ENCODE data around the gene HDHD3. TPM values are rescaled to one million over a fixed set of nuclear protein-coding genes. Genes with fewer than 3 reads are reported as not detected.
"Not testable (repeated sequence)": the region's sequence is repeated elsewhere in the genome, so short reads cannot be mapped to it uniquely, and the experiment has no call there.

HDHD3 gene
- total RNA-seq, 3 donors from 2014 or later, result 75.7 to 148 (median 115) TPM

DNA sequence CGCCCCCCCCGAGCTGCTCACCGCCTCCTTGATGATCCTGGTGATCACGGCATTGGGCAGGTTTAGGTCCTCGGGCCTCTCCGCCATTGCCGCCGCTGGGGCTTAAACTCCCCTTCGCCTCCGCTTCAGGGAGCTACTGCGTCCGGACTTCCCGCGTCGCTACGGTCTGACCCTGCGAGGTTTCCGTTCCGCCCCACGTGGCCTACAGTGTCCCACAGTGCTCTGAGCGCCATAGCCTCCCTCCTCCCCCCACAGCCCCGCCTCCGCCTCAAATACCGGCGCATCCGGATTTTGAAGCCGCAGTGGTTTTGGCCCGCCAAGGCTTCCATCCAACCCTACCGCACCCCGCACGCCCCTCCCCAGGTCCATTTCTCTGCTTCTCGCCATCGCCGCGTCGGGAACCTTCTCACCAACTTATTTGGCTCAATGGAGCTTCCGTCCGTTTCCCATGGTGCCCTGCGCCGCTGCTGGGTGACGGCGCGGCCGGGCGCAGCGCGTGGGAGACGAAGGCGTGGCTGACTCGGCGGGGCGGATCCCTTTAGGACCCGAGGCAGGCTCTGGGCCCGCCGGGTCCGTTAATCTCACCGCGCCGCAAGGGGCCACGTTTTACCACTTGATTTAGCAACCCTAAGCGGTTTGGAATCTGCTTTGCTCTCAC, 33.5 kb upstream of the HDHD3 start, which contains the start of the genes C9orf43 and POLE3:
TSS of gene C9orf43 (plus strand) at position 541 of the 658 bp plus-strand sequence. CDS start 2,747 bp downstream, outside the sequence.
TSS of gene POLE3 (minus strand) at position 469 of the 658 bp plus-strand sequence. CDS start at position 87, 382 bp downstream.
- Histone ChIP-seq H3K4me1 (ENCODE audit: low read depth) (peaks cover 15% of the 10 kb centered on the region), H3K36me3 (ENCODE audit: low read depth) (no peaks in the 10 kb centered on the region), H3K9me3 (no peaks in the 10 kb centered on the region), H3K4me3 (peak within 1 kb of the TSS; percentile 73)
- ATAC-seq (peak; percentile 98), DNase-seq (peak; percentile 96 to 97 (median 97))
- TF ChIP-seq, protein P1, sequence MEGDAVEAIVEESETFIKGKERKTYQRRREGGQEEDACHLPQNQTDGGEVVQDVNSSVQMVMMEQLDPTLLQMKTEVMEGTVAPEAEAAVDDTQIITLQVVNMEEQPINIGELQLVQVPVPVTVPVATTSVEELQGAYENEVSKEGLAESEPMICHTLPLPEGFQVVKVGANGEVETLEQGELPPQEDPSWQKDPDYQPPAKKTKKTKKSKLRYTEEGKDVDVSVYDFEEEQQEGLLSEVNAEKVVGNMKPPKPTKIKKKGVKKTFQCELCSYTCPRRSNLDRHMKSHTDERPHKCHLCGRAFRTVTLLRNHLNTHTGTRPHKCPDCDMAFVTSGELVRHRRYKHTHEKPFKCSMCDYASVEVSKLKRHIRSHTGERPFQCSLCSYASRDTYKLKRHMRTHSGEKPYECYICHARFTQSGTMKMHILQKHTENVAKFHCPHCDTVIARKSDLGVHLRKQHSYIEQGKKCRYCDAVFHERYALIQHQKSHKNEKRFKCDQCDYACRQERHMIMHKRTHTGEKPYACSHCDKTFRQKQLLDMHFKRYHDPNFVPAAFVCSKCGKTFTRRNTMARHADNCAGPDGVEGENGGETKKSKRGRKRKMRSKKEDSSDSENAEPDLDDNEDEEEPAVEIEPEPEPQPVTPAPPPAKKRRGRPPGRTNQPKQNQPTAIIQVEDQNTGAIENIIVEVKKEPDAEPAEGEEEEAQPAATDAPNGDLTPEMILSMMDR (IDR thresholded peaks at IDR 0.05), result no peak
- intact Hi-C loops (cut with DNase I, micrococcal nuclease), result loop anchor here in 1 of 2 donors (10.0 kb wide), 1 partner anchor 136 kb away; the partner anchor contains the start of genes CDC26 and PRPF4

DNA sequence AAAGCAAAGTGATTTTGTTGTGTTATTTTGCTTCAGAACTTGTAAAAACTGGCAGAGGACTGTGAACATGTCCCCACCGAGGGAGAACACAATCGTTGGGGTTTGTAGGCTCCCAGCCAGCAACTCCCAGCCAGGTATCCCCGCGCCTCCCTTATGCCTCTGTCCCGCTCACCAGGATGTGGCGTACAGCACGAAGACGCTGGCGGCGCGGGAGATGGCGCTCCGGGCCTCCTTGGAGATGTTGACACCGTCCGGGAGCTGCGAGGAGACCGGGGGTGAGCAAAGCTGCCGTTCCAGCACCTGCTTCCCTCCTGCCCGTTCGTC, 33.1 kb upstream of the HDHD3 start:
- H3K36me3 ChIP-seq (ENCODE audit: low read depth), result no peaks in the 10 kb centered on the region
- peak; percentile 15 for ATAC-seq
- H3K4me3 ChIP-seq, result peak overlapping the region; percentile 73
- peaks cover 15% of the 10 kb centered on the region for H3K4me1 ChIP-seq (ENCODE audit: low read depth)
- intact Hi-C loops (cut with DNase I, micrococcal nuclease), result loop anchor here (10.0 kb wide), 2 partner anchors 105 to 135 kb away; partner anchors contain the start of genes CDC26 (in 1 of the 2), PRPF4 (in 1 of the 2) and RNF183 (in 1 of the 2)
- no peak for DNase-seq
- TF ChIP-seq, protein P1 (IDR thresholded peaks at IDR 0.05), result no peak
- H3K9me3 ChIP-seq, result no peaks in the 10 kb centered on the region

DNA sequence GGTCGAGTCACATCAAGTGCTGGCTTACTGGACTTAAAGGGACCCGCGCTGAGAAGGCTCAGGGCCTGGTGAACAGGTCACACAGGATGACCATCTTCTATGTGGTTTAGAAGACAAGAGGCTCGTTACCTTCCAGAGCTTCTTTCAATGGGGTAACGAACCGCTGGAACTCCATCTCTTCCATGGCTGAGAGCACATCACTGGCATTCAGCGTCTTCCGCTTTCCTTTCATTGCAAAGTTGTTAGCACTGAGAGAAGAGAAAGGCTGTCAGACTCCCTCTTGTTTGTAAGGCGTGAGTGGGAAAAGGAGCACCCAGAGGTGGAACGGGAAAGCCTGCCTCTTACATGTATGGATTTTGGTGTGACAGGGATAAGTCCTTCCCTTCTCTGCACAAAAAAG, 32.7 kb upstream of the HDHD3 start:
- peak overlapping the region; percentile 73 for H3K4me3 ChIP-seq
- H3K4me1 ChIP-seq (ENCODE audit: low read depth), result peaks cover 15% of the 10 kb centered on the region
- ATAC-seq, result no peak
- no peaks in the 10 kb centered on the region for H3K36me3 ChIP-seq (ENCODE audit: low read depth)
- intact Hi-C loops (cut with DNase I, micrococcal nuclease), result loop anchor here in 1 of 2 donors (10.0 kb wide), 1 partner anchor 105 kb away; the partner anchor contains the start of gene RNF183
- no peak for DNase-seq
- no peaks in the 10 kb centered on the region for H3K9me3 ChIP-seq
- TF ChIP-seq, protein P1 (IDR thresholded peaks at IDR 0.05), result no peak

DNA sequence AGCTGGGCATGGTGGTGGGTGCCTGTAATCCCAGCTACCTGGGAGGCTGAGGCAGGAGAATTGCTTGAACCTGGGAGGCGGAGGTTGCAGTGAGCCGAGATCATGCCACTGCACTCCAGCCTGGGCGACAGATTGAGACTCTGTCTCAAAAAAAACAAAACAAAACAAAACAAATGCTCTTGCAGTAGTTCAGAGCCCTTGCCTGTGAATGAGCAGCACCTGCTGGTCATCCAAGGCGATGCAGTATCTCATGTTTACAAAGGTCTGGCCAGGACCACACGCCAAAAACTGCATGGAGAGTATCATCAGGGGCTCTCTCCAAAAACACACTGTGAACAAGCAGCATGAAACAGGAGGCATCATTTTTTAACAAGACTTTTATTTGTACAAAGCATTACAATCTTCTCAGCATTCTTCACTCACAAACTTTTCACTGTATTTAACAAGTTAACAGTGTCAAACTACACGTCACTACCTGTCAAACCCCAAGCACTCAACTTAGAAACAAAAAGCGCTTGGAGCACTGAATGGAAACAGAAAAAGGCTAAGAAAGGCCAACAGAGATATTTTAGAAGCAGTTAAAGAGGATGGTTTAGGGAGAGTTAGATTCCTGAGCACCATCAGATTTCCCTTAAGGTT, 30.2 kb upstream of the HDHD3 start:
- peaks cover 15% of the 10 kb centered on the region for H3K4me1 ChIP-seq (ENCODE audit: low read depth)
- peak; percentile 19 for ATAC-seq
- H3K9me3 ChIP-seq; H3K36me3 ChIP-seq (ENCODE audit: low read depth); H3K4me3 ChIP-seq: not testable (repeated sequence)
- intact Hi-C loops (cut with DNase I, micrococcal nuclease), result loop anchor here (2.0 to 10.0 kb wide), 2 partner anchors 68 to 102 kb away; partner anchors contain the start of gene RNF183 (in 1 of the 2)
- peak in 2 of 3 donors; percentile 70 to 84 for DNase-seq
- TF ChIP-seq, protein P1 (IDR thresholded peaks at IDR 0.05), result peak; percentile 64

DNA sequence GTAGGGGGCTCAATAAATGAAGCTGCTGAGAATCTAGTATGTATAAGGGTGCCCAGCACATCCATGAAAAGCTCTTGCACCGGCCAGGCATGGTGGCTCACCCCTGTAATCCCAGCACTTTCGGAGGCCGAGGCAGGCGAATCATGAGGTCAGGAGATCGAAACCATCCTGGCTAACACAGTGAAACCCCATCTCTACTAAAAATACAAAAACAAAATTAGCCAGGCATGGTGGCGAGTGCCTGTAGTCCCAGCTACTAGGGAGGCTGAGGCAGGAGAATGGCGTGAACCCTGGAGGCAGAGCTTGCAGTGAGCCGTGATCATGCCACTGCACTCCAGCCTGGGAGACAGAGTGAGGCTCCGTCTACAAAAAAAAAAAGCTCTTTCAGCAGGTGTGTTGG, 29.6 kb upstream of the HDHD3 start:
- intact Hi-C loops (cut with DNase I, micrococcal nuclease), result loop anchor here (2.0 to 10.0 kb wide), 2 partner anchors 68 to 102 kb away; partner anchors contain the start of gene RNF183 (in 1 of the 2)
- not testable (repeated sequence) for H3K4me3 ChIP-seq; H3K36me3 ChIP-seq (ENCODE audit: low read depth); H3K9me3 ChIP-seq; DNase-seq; ATAC-seq
- H3K4me1 ChIP-seq (ENCODE audit: low read depth), result peaks cover 15% of the 10 kb centered on the region

DNA sequence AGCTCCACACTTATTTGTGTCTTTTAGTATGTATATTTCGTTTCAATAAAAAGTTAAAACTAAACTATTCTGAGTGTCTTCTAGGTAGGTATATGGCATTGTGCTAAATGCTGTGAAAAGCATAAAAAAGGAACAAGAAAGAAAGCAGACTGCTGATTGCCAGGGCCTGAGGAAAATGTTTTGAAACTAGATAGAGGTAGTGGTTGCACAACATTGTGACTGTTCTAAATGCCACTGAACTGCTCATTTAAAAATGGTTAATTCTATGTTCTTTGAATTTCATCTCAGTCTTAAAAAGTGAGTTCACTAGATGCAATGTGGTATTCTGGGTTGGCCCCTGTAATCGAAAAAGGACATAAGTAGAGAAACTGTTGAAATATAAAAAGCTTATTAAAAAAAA, 26.9 kb upstream of the HDHD3 start:
- Histone ChIP-seq H3K4me3 (no peak overlapping the region), H3K36me3 (ENCODE audit: low read depth) (peaks cover 4% of the 10 kb centered on the region), H3K4me1 (ENCODE audit: low read depth) (peaks cover 26% of the 10 kb centered on the region), H3K9me3 (no peaks in the 10 kb centered on the region)
- intact Hi-C loops (cut with DNase I, micrococcal nuclease), result loop anchor here in 1 of 2 donors (10.0 kb wide), 1 partner anchor 99 kb away; the partner anchor contains the start of gene RNF183
- ATAC-seq, result no peak
- no peak for DNase-seq
- TF ChIP-seq, protein P1 (IDR thresholded peaks at IDR 0.05), result no peak

All from mucosa of descending colon (tissue), 3 donors.